A204.1 (cell line): ENCODE data around the gene TBL3.

Experiments used
- FAIRE-seq: peaks from 2 replicates; lab custom pipeline; 2012; peaks lifted over from hg19 to GRCh38; lab: Jason Lieb, UNC

TBL3 gene

DNA sequence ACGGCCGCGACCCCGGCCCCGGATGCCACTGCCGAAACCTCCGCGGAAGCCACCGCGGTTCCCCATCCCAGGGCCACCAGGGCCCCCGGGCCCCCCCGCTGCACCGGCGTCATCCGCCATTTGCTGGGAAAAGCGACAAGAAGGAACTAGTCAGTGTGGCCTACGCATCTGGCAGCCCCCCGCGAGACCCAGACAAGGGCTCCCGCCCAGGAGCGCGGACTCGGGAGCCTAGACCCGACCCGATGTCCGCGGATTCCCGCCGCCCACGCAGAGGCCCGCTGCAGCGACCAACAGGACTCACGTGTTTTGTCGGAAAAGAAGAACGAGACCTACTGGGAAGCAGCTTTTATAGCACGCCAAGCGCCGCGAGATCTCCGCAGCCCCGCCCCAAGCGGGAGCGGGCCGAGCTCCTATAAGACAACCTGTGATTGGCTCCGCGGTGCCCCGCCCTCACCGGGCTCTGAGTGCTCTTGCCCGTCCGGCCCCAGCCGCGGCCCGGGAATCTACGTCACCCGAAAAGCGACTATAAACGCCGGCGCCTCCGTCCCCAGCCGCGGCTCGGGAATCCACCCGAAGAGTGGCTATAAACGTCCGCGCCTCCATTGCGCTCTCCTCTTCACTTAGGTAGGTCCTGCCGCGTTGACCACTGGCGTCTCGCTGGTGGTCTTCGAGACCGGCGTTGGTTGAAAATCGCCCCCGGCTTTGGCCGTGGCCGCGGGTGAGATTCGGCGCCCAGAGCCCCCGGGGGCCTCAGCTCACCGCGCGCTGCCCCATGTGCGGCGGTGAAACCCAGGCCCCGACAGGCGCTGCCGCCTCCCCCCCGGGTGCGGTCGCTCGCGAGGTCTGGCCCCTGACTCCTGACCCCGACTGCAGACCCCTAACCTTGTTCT lies 7.1 kb upstream of the TBL3 start, which contains the start of gene RPS2:
Gene RPS2, minus strand, starts transcription at position 321 of the 890 bp plus-strand sequence. Its CDS starts 201 bp downstream, at position 120.
- peak; percentile 96 for FAIRE-seq

DNA sequence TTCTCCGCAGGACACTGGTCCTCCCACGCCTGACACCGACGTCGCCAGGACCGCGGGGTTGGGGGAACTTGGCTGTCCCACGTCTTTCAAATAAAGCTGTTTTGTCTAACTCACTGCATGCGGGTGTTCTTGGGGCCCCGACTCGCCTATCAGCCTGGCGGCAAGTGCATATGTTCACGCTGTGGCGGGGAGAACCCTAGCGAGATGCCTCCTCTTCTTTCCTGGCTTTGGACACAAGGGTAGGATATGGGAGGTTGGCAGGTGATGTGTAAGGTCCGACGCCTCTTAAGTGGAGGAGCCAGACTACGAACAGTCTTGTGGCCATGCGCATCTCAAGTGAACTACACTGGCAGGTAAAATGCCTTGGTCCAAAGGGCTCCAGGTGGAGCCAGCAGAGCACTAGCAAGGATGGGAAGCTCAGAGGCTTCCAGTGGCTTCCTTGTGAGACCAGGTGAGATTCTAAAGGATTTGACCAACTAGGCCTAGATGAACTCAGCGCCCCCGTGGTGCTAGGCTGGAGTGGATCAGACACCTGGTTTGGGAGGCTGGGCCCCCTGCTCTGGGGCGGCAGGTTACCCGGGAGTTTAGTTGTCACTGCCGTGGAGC lies 6.4 kb upstream of the TBL3 start:
- FAIRE-seq = no peak

DNA sequence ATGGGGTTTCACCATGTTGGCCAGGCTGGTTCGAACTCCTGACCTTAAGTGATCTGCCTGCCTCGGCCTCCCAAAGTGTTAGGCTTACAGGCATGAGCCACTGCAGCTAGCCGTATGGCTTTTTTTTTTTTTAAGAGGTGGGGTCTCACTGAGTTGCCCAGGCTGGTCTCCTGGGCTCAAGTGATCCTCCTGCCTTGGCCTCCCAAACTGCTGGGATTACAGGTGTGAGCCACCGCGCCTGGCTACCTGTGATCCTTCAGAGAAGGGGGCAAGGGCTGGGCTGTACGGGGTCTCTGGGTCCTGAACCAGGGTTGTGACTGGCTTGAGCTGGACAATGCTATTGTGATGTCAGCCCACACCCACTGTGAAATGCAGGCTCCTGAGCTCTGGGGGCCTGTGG lies 5.4 kb upstream of the TBL3 start, which contains the start of gene RNF151:
Gene RNF151, plus strand, starts transcription at position 397 of the 400 bp plus-strand sequence. CDS start 26 bp downstream, outside the sequence.
- FAIRE-seq = no peak

GRCh38 chr16:1968146-1968953 lies 3.5 kb upstream of the TBL3 start:
- FAIRE-seq = no peak

DNA sequence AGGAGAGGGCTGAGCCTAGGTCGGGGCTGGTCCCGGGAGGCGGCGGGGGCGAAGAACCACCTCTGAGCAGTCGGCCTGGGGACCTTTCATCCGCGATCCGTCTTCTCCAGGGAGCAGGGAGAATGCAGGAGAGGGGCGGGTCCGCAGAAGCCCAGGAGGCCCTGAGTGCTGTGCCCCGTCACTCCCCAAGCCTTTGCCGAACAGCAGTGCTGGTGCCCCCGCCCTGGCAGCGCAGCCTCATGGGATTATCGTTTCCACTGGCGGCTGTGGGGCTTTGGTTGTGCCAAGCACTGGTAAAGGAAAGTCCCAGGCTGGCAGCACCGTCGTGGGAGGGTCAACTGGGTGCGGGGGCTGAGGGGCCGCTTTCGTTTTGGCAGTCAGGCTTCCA lies 631 bp downstream of the TBL3 start:
- no peak for FAIRE-seq

GRCh38 chr16:1973461-1974156 lies 1.8 kb downstream of the TBL3 start:
- FAIRE-seq = no peak

DNA sequence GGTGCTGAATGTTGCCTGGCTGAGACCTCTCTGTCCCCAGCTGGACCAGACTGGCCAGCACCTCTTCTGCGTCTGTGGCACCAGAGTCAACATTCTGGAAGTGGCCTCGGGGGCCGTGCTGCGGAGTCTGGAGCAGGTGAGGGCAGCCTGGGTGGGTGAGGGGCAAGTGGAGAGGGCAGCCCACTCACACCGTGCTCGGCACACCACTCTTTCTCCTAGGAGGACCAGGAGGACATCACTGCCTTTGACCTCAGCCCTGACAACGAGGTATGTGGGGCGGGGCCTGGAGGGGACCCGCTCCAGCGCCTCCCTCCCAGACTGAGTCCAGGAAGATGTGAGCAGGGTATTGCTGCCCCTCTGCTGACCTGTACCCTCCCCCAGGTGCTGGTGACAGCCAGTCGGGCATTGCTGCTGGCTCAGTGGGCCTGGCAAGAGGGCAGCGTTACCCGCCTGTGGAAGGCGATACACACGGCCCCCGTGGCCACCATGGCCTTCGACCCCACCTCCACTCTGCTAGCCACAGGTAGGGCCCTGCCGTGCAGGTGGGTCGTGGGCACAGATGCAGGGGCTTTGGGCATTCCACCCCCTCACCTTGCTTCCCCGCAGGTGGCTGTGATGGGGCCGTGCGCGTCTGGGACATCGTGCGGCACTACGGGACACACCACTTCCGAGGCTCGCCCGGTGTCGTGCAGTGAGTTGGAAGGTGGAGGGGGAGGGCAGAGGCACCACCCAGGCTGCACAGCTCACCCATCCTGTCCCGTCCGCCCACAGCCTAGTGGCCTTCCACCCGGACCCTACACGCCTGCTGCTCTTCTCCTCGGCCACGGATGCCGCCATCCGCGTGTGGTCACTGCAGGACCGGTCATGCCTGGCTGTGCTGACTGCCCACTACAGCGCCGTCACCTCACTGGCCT lies 2.6 kb downstream of the TBL3 start:
- FAIRE-seq = no peak

DNA sequence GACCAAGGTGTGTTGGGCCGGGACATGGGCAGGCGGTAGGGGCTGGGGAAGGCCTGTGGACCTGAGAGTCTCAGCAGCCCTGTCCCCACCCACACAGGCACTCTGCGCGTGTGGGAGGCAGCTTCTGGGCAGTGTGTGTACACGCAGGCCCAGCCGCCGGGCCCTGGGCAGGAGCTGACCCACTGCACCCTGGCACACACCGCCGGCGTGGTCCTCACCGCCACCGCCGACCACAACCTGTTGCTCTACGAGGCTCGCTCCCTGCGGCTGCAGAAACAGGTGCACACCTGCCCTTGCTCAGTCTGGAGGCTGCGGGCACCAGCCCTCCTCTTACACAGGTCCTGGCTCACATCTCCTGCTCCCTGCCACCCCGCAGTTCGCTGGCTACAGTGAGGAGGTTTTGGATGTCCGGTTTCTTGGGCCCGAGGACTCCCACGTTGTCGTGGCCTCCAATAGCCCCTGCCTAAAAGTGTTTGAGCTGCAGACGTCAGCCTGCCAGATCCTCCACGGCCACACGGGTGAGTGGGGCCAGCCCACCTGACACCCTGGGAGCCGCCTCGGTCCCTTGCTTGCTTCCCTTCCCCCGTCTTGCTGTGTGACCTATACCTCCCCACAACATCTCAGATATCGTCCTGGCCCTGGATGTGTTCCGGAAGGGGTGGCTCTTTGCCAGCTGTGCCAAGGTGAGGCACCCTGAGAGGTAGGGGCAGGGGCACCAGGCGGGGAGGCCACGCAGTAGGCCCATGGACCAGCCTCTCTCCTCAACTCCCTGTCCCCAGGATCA lies 3.8 kb downstream of the TBL3 start:
- FAIRE-seq = no peak

- FAIRE-seq = no peak
Measured at GRCh38 chr16:1976216-1976520, 4.3 kb downstream of the TBL3 start.

DNA sequence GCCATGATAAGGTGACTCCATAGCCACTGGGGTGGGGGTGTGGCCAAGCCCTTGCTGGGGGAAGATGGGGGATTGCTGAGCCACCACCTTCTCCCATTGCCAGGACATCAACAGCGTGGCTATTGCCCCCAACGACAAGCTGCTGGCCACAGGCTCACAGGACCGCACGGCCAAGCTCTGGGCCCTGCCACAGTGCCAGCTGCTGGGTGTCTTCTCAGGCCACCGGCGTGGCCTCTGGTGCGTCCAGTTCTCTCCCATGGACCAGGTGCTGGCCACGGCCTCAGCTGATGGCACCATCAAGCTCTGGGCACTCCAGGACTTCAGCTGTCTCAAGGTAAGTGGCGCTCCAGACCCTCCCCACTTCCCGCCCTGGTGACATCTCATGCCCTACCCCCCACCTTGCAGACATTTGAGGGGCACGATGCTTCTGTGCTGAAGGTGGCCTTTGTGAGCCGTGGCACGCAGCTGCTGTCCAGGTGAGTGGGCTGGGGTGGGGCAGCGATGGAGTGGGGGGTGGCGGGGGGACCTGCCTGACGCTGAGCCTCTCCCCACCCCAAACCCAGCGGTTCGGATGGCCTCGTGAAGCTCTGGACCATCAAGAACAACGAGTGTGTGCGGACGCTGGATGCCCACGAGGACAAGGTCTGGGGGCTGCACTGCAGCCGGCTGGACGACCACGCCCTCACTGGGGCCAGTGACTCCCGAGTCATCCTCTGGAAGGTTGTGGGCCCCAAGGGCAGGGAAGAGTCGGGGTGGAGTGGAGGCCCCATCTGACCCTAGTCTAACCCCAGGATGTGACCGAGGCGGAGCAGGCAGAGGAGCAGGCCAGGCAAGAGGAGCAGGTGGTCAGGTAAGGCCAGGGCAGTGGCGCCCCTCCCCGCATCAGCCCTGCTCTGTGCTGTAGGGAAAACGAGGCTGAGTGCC lies 5.4 kb downstream of the TBL3 start:
- FAIRE-seq = no peak

DNA sequence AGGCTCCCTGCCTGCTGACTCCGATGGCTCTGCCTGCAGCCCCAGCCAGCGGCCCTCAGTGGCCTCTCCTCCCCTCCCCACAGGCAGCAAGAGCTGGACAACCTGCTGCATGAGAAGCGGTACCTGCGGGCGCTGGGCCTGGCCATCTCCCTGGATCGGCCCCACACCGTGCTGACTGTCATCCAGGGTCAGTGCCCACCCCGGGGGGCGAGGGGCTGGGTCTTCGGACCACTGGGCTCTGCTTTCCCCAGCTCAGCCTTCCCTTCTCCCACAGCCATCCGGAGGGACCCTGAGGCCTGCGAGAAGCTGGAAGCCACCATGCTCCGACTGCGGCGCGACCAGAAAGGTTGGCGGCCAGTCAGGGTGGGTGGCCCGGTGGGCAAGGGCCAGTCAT lies 6.0 kb downstream of the TBL3 start:
- no peak for FAIRE-seq

DNA sequence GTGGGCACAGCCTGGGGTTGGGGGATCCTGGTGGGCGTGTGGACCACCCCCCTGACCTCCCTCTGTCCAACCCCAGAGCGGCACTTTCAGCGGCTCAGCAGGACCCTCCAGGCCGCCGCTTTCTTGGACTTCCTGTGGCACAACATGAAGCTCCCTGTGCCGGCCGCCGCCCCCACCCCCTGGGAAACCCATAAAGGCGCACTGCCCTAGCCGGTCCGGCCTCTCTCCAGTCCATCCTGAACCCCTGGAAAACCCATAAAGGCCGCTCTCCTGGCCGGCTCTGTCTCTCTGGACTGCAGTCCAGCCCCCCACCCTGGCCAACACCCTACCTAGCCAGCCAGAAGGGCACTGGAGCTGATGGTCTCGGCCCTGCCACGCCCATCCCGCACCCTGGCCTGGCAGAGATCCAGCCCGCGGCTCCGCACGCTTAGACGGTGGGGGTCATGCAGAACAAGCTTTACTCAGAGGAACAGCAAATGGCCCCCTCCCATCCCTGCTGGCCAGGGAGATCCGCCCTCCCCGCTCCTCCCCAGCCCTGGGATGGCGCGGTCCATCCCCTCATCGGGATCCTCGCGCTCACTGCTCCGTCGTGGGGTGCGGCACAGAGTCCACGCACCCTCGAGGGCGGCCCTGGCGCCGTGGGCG lies 6.7 kb downstream of the TBL3 start:
- no peak for FAIRE-seq

DNA sequence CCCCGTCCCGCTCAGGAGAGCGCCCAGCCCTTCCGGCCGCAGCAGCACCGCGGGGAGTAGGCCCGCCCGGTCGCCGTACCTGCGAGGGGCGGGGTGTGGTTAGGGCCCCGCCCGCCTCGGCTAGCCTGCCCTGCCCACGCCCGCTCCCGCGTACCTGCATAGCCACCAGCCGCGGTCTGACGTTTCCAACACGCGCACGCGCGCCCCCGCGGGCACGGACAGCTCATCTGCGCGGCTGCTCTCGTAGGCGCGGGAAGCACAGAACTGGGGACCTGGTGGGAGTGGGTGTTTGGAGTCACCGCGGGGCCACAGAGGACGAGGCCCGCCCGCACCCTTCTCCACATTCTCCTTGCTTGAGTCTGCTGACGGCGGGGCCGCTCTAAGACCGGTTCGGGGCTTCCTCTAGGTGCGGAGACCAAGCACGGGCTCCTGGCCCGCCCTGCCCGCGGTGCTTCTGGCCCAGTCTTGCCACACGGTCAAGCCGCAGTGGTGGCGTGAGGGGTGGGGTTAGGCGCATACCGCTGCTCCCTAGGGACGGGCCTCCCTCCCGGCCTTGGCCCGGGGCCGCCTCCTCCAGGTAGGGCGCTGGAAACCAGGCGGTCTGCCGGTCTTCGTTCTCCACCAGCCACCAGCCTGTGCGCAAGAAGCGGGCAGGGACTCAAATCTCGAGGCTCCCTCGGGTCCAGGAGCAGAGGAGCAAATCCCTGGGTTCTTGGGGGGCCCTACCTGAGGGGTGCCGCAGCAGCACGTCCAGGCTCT lies 7.6 kb downstream of the TBL3 start:
- no peak for FAIRE-seq

- FAIRE-seq = no peak
Measured at GRCh38 chr16:1980030-1980769, 8.3 kb downstream of the TBL3 start.

DNA sequence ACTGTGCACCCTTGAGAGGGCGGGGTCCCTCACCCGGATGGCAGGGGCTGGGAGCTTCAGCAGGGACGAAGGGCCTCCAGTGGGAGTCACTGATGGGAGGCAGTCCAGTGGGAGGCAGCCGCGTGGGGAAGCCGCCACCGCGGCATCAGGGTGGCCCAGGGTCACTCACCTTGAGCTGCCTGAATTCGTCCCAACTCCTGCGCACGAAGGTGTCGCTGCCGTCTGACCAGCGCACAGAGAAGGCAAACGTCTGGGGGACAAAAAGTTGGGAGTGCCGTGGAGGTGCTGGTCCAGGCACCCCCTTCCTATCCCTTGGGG lies 8.9 kb downstream of the TBL3 start:
- FAIRE-seq = no peak

- no peak for FAIRE-seq
Measured at GRCh38 chr16:1981398-1981836, 9.6 kb downstream of the TBL3 start, which contains the start of gene NOXO1. Gene NOXO1 (minus strand): TSS chr16:1981469. CDS start chr16:1981179, 290 bp downstream.

- no peak for FAIRE-seq
Measured at GRCh38 chr16:1982013-1982433, 10.2 kb downstream of the TBL3 start.
